ENCODE data around the gene GIMAP5. TPM values are rescaled to one million over a fixed set of nuclear protein-coding genes. Genes with fewer than 3 reads are reported as not detected.

The GIMAP5 gene
- total and polyA plus RNA-seq, 9 of the 15 experiments (the other 6 are each of a cell fraction or from before 2014, with no cell fraction given), result 0.35 TPM; not detected in 8

GRCh38 chr7:150719960-150720891, 17.0 kb upstream of the GIMAP5 start:
- ChIA-PET POLR2A (interaction anchor here (0.7 kb wide), 1 partner anchor 13 kb away, joined by 4 read pairs; no protein-coding TSS in a partner anchor), CTCF (ENCODE audit: low intra/inter-chr PET ratio) (no interaction called here)
- no peaks in the 10 kb centered on the region for H3K36me3 ChIP-seq (ENCODE audit: control insufficient read depth, insufficient read depth, low read length)
- no peak overlapping the region for H3K4me3 ChIP-seq
- intact Hi-C loops (cut with micrococcal nuclease), result no loop called here
- no peak overlapping the region for H2AFZ ChIP-seq (ENCODE audit: low read depth, low read length)
- H3K9ac ChIP-seq (ENCODE audit: insufficient read depth in 1 of 2, low read depth in 2 of 2, low read length in 2 of 2), result no peak overlapping the region
- no peak overlapping the region for H3K27ac ChIP-seq (ENCODE audit: extremely low read depth, low read depth, low read length)
- H4K20me1 ChIP-seq (replicated peaks; ENCODE audit: control insufficient read depth, insufficient read depth, low read length), result no peaks in the 10 kb centered on the region
- no peak for TF ChIP-seq ETV6 (IDR thresholded peaks at IDR 0.05; ENCODE audit: borderline replicate concordance in 1 of 2, low read depth in 2 of 2, low read length in 1 of 2)
- no peak for TF ChIP-seq ETV6 (CRISPR knock-in tag; IDR thresholded peaks at IDR 0.05; ENCODE audit: borderline replicate concordance)
- 0 out of 2 replicates have a peak, but pooled peaks have one; percentile 23 for TF ChIP-seq EZH2 (IDR thresholded peaks at IDR 0.05; ENCODE audit: borderline replicate concordance, low read depth, low read length)
- peak; percentile 66; the same call in 1 of the 2 replicates for TF ChIP-seq RBM14 (IDR thresholded peaks at IDR 0.05; ENCODE audit: borderline replicate concordance, insufficient read depth, low read depth, low read length)
- ATAC-seq, result peak; percentile 52; the same call in 2 of the 3 replicates
- no peaks in the 10 kb centered on the region for H3K9me1 ChIP-seq (ENCODE audit: control insufficient read depth, insufficient read depth, low read length)
- no peak overlapping the region for H3K4me2 ChIP-seq (ENCODE audit: insufficient read depth, low read length)
- no peaks in the 10 kb centered on the region for H3K9me3 ChIP-seq (replicated peaks; ENCODE audit: control insufficient read depth, insufficient read depth, low read depth, low read length)
- no peak for FAIRE-seq
- H3K79me2 ChIP-seq (ENCODE audit: control insufficient read depth, insufficient read depth, low read length), result no peaks in the 10 kb centered on the region
- BruUV-seq (replicated peaks), result no TSS peak
- peaks cover 38 to 48% of the 10 kb centered on the region in 2 experiments for H3K27me3 ChIP-seq (ENCODE audit: control insufficient read depth in 2 of 2, insufficient read depth in 2 of 2, low read length in 2 of 2)
- peaks cover 0 to 8% of the 10 kb centered on the region in 2 experiments; a peak in 1 of 5 replicates for H3K4me1 ChIP-seq (replicated peaks in 1 of 2; ENCODE audit: control insufficient read depth in 2 of 2, insufficient read depth in 2 of 2, low read length in 2 of 2)
- in situ Hi-C loops (cut with MboI), result no loop called here
- DNase-seq (ENCODE audit: extremely low read depth in 1 of 4, low spot score in 3 of 4), result no peak
- WGBS (ENCODE audit: insufficient coverage, low coverage, missing lambda C conversion rate), result 2% methylated on average over 52 of the region's 52 CpGs

All from K562 (cell line).